GM19238 (cell line): ENCODE measurements around the gene NME8.
"Not testable (repeated sequence)": the region's sequence is repeated elsewhere in the genome, so short reads cannot be mapped to it uniquely, and the experiment has no call there.

ENCODE experiments used
- DNase-seq: peaks from one replicate; pipeline ENCODE4 v3.0.0; 2011; ENCODE audit warnings: low spot score; ENCODE audit not compliant: insufficient read length

NME8 gene

GRCh38 chr7:37848297-37848696, at the start of gene NME8:
TSS of gene NME8 (plus strand) at chr7:37848597. CDS start at chr7:37850267, 1,670 bp downstream.
- DNase-seq = no peak

GRCh38 chr7:37806152-37806551, 42.2 kb upstream of the NME8 start:
- DNase-seq = no peak

- not testable (repeated sequence) for DNase-seq
Measured at GRCh38 chr7:37812161-37812580, 36.2 kb upstream of the NME8 start.

- no peak for DNase-seq
Measured at GRCh38 chr7:37815671-37816371, 32.6 kb upstream of the NME8 start.

GRCh38 chr7:37816922-37817590, 31.3 kb upstream of the NME8 start:
- no peak for DNase-seq

GRCh38 chr7:37817591-37817960, 30.8 kb upstream of the NME8 start:
- no peak for DNase-seq

- DNase-seq = no peak
Measured at GRCh38 chr7:37817996-37818720, 30.2 kb upstream of the NME8 start.

- DNase-seq = no peak
Measured at GRCh38 chr7:37820708-37821468, 27.5 kb upstream of the NME8 start.

GRCh38 chr7:37822946-37823345, 25.5 kb upstream of the NME8 start:
- DNase-seq = no peak

GRCh38 chr7:37823557-37823956, 24.8 kb upstream of the NME8 start:
- DNase-seq = no peak

- DNase-seq = no peak
Measured at GRCh38 chr7:37825038-37825437, 23.4 kb upstream of the NME8 start.

- no peak for DNase-seq
Measured at GRCh38 chr7:37826825-37827224, 21.6 kb upstream of the NME8 start.

- no peak for DNase-seq
Measured at GRCh38 chr7:37831244-37831643, 17.2 kb upstream of the NME8 start.

GRCh38 chr7:37832194-37832593, 16.2 kb upstream of the NME8 start:
- peak; percentile 17 for DNase-seq

- DNase-seq = peak; percentile 20
Measured at GRCh38 chr7:37833107-37833817, 15.1 kb upstream of the NME8 start.

- no peak for DNase-seq
Measured at GRCh38 chr7:37833818-37834146, 14.6 kb upstream of the NME8 start.

- no peak for DNase-seq
Measured at GRCh38 chr7:37853468-37853867, 5.1 kb downstream of the NME8 start.

- DNase-seq = no peak
Measured at GRCh38 chr7:37882086-37882485, 33.7 kb downstream of the NME8 start.

GRCh38 chr7:37893359-37893758, 45.0 kb downstream of the NME8 start:
- DNase-seq = no peak

GRCh38 chr7:37894671-37895070, 46.3 kb downstream of the NME8 start:
- DNase-seq = no peak

- no peak for DNase-seq
Measured at GRCh38 chr7:37899712-37900247, 51.4 kb downstream of the NME8 start.
